Glomerular visceral epithelial cell (primary cell): Measurements from ENCODE around the gene CREB3.

Experiments
- DNase-seq: peaks from one replicate; pipeline ENCODE4 v3.0.0-alpha.2; 2016; ENCODE audit errors: extremely low spot score

CREB3 gene

GRCh38 chr9:35700942-35701341 is 31.5 kb upstream of the CREB3 start:
- no peak for DNase-seq

- DNase-seq, result no peak
Observed at GRCh38 chr9:35702696-35703095, 29.8 kb upstream of the CREB3 start.

DNA sequence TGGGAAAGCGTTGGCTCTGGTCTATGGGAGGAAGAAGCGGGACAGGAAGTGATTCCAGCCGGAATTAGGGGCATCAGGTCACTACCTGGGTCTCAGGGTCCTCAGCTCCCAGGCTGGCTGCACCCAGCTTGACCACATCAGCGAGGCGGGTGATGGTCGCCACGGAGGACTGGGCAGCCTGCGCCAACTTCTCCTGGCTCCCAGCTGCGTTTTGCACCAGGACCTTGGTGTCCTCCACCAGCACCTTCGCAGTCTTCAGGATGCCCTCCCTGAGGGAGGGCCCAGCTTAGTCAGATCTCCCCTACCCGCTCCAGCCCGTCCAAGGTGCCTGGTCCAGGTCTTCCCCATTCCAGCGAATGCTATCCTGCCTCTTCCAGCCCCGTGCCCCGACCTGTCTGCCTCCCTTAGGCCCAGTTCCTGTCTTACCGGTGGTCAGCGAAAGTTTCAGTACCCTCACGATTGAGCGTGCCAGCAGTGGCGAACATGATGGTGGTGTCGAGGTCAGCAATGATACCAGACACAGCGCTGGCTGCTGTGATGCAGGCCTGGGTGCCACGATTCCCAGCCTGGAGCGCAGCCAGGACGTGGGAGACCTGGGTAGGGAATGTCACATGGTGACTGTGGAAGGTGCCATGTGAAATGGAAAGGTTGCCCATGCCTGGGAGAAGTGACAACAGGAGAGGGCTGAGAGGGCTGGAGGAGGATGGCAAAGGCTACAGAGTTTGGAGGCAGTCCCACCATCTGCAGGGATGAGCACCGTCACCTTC is 28.4 kb upstream of the CREB3 start:
- DNase-seq, result no peak

DNA sequence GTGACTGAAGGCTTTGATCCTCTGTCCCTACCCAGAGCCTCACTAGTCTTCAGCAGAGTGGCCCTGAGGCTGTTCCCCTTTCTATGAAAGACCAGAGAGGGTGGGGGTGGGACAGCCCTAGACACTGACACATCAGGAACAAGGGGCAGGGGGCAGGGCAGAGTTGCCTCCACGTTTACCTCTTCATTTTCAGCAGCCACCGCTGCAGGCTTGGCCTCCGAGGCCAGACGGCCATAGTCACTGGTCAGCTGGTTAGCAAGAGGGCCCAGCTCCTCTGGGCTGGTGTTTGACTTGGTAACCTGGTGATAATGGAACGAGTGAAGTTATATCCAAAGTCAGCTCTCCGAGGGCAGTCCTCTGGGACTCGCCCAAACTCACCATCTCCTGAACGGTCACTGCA is 27.1 kb upstream of the CREB3 start:
- DNase-seq, result no peak

DNA sequence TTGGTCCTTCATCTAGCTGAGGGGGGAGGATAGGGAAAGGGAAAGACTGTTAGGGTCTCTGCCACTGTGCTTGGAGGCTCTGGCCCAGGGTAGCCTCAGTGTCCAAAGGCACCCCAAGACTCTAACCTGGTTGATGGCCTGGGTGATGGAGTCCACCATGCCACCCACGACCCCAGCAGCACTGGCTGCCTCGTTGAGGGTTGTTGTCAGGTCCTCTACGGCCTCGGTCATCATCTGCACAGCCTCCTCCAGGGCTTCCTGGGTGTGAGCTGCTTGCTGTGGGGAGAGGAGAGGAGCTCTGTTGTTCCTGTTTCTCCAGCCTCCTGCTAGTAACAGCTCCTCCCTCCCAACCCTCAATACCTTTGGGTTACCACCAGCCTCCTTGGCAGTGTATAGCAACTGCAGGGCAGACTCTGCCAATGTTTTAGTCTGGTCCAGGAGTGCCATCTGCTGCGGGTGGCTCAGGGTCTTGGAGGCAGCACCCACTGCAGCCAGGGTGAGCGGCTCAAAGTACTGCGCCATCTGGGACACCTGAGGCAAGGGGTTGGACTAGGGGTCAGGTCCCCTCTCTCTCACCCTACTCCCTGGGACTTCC is 26.5 kb upstream of the CREB3 start:
- no peak for DNase-seq

DNA sequence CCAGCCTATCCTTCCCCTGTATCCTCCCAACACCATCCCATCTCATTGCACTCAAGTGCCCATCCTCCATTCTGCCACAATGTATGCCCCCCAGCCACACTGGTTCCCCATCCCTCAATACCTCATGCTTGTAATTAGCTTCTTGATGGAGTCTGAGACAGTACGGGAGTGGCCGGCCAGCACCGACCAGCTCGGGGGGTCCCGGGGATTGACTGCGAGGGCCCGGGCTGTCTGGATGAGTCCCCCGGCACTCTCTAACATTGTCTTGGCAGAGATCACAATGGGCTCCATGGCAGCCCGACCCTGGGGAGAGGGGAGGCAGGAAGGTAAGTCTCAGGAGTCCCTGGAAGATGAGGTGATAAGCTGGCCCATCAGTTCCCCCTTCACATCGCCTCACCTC is 25.5 kb upstream of the CREB3 start:
- DNase-seq, result no peak

GRCh38 chr9:35708146-35708545 is 24.3 kb upstream of the CREB3 start:
- no peak for DNase-seq

DNA sequence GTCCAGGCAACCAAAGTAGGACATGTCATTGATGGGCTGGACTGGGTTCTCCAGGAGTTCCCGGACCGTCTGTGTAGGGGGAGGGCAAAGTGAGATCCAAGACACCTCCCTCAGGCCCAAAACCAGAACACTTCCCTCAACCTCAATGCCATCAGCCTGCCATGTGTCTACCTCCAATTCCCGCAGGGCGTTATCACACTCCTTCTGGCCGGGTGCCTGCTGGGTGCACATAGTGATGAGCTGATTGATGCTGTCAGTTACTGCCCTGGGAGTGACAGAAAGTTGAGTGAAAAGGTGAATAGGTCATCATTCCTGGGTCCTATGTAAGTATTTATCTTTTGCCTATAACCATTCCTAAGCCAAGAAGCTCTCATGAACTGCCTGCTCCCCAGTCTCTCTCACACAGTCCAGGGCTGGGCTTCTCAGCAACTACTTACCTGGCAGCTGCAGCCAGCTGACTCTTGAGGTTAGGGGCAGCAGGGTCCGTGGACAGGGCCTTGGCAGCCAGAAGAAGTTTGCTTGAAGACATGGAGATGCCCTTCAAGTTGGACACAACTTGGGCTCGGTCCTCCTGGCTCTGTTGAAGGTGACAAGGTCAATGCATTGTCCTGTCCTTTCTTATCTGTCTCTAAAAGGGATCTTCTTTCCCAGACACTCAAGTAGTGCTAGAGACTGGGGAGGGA is 21.5 kb upstream of the CREB3 start:
- no peak for DNase-seq

- DNase-seq, result no peak
Observed at GRCh38 chr9:35711501-35712428, 20.7 kb upstream of the CREB3 start.

GRCh38 chr9:35712762-35713400 is 19.6 kb upstream of the CREB3 start:
- DNase-seq, result no peak

DNA sequence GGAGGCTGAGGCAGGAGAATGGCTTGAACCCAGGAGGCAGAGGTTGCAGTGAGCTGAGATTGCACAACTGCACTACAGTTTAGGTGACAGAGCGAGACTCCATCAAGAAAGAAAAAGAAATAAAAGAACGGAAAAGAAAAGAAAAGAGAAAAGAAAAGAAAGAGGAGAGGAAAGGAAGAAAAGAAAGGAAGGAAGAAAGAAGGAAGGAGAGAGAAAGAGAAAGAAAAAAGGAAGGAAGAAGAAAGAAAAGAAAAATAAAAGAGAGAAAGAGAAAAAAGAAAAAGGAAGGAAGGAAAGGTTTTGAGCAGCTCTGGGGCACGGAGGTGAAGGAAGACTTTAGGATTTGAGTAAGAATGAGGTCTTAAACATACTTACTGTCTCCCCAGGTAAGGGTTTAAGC is 18.9 kb upstream of the CREB3 start:
- no peak for DNase-seq

DNA sequence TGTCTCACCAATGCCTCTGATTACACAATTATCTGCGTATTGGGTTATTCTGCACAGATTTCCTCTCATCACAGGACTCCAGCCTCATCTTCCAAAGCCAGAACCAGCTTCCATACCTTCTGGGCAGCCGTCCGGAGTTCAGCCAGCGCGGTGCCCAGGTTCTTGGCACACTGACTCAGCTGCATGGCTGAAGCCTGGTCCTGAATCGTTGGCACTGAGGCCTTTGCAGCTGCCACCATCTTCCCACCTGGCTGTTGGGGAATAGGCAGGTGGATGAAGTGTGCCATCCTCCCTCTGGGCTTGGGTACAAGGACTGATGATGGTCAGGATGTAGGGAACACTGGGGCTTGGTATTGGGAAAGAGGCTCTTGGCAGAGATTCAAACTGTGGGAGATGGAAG is 18.3 kb upstream of the CREB3 start:
- no peak for DNase-seq

DNA sequence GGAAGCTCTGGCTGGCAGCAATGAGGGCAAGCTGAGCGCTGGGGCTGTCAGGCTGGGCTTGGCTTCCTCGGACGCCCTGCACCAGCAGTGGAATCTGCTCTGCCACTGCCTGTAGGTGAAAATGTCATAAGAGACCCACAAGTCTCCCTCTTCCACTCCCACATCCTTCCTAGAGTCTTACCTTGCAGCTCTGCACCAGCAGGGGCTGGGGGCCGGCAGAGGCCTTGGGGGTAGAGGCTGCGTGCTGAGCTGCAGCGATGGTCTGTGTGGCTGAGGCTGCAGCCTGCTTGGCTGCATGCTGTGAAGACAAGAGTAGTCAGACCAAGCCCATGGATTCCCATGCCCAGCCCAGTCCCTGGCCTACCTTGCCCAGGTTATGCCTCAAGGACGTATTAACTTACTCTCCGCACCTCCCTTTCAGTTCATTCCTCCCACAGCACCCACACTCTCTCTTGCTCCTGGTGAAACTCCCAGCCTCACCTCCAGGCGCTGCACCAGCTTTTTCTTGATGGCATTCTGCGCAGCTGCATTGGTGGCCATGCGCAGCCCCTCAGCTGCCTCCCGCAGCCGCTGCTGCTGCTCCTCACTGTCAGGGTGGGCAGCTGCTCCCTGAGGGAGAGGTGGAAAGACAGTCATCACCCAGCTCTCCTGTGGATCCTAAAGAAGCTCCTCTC is 17.8 kb upstream of the CREB3 start:
- DNase-seq, result no peak

- no peak for DNase-seq
Observed at GRCh38 chr9:35716230-35716629, 16.2 kb upstream of the CREB3 start.

DNA sequence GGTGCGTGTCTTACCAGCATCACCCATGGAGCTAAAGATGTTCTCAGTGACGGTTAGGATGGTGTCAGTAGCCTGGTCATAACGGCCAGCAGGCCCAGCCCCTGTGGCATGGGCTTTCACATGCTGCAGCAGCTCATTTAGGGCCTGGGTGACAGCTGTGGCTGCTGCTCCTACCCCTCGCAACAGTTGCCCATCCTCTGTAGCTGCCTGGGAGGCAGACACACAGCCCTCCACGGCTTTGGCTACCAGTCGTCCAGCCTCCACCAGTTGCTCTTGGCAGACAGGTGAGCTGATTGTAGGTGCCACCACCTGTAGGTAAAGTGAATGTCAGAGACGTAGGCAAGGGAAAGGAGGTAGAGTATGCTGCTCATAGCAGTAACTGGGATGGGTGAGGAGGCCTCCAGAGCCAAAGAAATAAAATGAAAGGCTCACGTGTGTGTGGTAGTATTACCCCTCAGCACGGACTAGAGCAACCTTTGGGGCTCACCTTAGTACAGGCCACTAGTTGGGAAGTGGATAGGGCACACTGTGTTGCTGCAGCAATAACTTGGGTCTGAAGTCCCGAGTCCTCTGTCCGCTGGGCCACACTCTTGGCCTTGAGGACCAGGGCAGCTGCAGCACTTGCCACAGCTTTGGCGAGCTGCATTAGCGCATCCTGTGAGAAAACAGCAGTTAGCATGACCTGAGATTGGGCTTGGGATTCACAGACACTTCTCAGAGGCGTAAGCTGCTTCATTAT is 15.2 kb upstream of the CREB3 start:
- DNase-seq, result no peak

DNA sequence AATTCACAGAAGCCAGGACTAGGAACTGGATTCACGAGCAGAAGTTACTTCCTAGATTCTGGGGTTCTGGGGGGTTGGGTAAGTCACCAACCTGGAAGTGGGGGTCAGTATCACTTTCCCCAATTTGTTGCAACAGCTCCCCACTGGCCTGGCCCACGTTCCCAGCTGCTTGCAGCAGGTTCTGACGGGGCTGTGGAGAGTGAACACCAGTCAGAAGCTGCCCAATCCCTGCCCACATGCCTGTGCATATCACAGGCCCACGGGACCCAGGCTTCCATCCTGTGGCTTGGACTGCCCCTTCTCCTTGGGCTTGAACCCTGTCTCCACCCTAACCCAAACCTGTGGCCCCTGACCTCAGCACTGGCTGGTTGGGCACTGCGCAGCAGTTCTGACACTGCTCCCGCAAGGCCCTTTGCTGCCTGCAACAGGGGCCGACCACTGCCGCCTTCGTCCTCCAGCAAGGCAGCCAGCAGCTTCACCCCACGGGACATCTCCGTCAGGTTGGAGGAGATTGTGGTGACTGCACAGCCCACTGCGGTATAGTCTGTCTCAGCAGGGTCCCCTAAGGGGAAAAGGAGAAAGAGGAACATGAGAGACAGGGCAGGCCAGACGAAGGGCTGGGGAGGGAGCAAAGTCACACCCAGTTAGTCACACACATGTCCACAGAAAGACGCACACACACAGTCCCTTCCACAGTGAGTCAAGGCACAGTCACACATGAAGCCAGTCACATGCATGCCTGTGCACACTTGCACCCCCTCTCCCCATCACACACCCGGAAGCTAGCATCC is 13.6 kb upstream of the CREB3 start:
- DNase-seq, result no peak

- DNase-seq, result no peak
Observed at GRCh38 chr9:35719546-35719945, 12.9 kb upstream of the CREB3 start.

DNA sequence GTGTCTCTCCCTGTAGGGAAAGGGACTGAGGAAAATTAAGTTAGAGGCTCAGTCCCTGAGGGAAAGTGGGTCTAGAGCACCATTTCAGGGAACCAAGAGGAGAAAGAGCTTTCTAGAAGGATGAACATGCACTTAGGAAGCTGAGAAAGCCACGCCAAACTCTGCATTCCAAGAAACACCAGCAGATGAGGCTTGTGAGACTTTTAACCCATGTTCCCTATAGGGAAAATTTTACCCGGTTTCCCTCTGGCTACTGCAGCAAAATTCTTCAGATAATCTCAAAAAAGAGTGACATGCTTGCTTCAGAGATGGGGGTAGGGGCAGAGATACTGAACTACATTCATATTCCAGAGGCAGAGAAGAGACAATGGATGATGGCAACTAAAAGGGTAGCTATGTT is 9.0 kb upstream of the CREB3 start:
- DNase-seq, result no peak

GRCh38 chr9:35723908-35724307 is 8.6 kb upstream of the CREB3 start:
- DNase-seq, result no peak

DNA sequence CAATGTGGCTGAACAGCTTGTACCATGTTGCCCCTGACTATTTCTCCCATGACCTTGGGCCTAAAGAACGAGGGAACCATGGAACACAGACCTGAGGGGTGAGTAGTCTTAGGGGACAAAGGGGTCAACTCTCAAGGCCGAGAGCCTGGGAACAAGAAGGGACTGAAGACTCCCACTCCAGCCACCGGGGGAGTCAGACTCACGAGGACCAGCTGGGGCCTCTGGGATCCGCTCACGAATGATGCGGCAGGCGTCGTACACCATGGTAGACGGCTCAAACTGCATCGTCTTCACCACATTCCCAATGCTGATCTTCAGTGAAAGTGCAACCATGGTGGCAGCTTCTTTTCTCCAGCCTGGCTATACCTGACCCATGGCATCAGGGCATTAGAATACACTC is 7.1 kb upstream of the CREB3 start:
- no peak for DNase-seq
